HG03039 (cell line): Measurements from ENCODE around the gene EMC1.
"Not testable (repeated sequence)": the region's sequence is repeated elsewhere in the genome, so short reads cannot be mapped to it uniquely, and the experiment has no call there.

Experiments used
- ATAC-seq: cut with Tn5 transposase; IDR thresholded peaks from one replicate; pipeline ENCODE4 v1.9.1; 2021; ENCODE audit warnings: mild to moderate bottlenecking, moderate library complexity; ENCODE audit not compliant: unreplicated experiment

EMC1 gene

GRCh38 chr1:19251305-19252196 is at the start of gene EMC1, which contains the start of gene MRTO4:
EMC1 (minus strand) TSS chr1:19251524; CDS start chr1:19251509, 15 bp downstream.
MRTO4 (plus strand) TSS chr1:19251805; CDS start chr1:19251836, 31 bp downstream.
- peak; percentile 78 for ATAC-seq

DNA sequence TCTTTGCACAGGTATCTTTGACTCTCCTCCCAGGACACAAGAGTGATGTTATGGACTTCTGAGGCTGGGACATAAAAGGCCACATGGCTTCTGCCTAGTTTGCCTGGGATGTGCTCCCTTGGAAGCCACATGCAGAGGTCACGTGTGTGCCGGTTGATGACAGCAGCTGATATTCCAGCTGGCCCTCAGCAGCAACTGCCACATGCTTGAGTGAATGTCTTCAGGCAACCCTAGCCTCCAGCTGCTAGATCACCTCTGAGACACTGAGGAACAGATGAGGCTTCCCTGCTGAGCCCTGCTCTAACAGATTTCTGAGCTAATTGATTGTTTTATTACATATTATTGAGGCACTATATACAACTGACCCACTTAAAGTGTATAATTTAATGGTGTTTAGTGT is 48.9 kb upstream of the EMC1 start:
- ATAC-seq, result no peak

- no peak for ATAC-seq
These were observed 43.3 kb upstream of the EMC1 start for GRCh38 chr1:19294638-19295037.

DNA sequence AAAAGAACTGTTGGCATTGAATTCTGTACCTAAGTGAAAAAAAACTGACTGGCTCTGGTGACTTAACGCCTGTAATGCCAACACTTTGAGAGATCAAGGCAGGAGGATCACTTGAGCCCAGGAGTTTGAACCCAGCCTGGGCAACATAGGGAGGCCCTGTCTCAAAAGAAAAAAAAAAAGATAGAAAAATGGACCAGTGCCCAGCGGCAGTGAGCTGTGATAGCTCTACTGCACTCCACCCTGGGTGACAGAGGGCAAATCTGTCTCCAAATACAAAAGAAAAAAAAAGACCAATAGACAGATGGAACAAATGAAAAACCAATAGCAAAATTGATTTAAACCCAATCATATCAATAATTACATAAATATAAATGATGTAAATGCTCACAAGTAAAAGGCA is 37.9 kb upstream of the EMC1 start:
- no peak for ATAC-seq

GRCh38 chr1:19288324-19289241 is 37.3 kb upstream of the EMC1 start, which contains the start of gene AKR7A3:
AKR7A3 (minus strand) TSS chr1:19288770; CDS start chr1:19288709, 61 bp downstream.
- not testable (repeated sequence) for ATAC-seq

GRCh38 chr1:19287436-19288185 is 36.3 kb upstream of the EMC1 start:
- ATAC-seq, result no peak

GRCh38 chr1:19285807-19286206 is 34.5 kb upstream of the EMC1 start:
- not testable (repeated sequence) for ATAC-seq

DNA sequence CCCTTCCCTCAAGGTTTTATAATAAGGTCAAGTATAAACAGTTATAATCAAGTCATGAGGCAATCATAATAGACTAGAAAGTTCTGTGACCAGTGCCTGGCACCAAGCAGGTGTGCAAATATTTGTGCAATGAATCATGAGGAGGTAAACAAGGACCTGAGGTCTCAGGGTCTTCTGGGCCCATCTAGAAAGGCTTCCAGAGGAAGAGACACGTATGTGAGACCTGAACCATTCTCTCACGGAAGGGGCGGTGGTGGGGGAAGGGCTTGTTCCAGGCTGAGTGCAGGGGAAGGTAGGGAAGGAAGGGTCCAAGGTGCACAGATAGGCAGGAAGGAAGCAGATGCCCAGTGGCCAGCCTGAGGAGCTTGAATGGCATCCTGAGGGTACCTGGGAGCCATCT is 34.0 kb upstream of the EMC1 start:
- not testable (repeated sequence) for ATAC-seq

- no peak for ATAC-seq
These were observed 33.6 kb upstream of the EMC1 start for GRCh38 chr1:19284881-19285280.

- ATAC-seq, result no peak
These were observed 32.6 kb upstream of the EMC1 start for GRCh38 chr1:19283891-19284290.

DNA sequence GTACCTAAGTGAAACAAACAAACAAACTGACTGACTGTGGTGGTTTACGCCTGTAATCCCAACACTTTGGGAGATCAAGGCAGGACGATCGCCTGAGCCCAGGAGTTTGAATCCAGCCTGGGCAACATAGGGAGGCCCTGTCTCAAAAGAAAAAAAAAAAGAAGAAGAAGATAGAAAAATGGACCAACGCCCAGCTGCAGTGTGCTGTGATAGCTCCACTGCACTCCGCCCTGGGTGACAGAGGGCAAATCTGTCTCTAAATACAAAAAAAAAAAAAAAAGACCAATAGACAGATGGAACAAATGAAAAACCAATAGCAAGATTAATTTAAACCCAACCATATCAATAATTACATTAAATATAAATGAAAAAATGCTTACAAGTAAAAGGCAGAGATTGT is 23.3 kb upstream of the EMC1 start:
- ATAC-seq, result no peak

GRCh38 chr1:19273844-19274531 is 22.7 kb upstream of the EMC1 start:
- ATAC-seq, result not testable (repeated sequence)

DNA sequence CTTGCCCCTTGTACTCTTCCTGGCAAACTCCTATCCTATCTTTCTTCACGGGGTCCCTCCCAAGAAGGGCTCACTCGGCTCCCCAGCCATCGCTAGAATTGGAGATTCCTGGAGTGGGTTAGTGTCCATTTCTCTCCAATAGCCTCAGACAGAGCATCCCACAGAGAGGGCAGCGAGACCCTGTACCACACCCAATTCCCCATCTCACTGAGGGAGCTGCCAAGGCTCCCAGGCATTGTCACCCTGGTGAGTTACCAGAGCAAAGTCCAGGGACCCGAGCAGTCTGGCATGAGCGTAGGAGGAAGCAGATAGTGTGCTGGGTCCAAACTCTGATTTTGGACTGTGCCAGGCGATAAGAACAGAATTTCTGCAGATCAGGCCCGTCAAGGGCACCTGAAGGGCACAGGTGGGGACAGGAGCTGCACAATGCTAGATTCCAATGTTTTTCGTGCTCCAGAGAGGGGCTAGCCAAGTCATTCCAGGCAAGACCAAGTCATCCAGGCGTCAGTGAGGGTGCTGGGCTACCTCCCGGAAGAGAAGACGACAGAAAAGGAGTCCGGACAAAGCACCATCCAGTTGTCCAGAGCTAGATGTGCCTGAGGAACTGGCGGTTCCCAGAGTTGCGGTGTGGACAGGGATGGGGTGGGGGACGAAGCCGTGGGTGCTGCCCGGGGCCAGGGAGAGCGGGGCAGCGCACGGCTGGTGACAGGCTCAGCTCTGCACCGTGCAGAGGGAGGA is 22.0 kb upstream of the EMC1 start:
- ATAC-seq, result no peak

DNA sequence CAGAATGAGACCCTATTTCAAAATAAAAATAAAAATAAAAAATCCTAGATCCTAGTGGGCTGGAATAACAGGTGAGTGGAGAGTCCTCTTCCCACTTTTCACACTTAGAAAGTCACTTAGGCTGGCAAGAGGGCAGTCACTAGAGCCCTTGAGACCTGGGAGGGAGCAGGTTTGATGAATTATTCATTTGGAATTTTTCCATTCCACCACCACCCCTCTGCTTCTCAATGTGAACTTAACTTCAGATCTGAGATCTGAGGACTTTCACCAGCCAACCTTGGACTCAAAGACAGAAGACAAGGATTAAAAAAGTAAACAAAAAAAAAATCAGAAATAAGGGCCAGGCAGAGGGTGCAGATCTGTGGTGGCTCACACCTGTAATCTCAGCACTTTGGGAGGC is 20.7 kb upstream of the EMC1 start:
- ATAC-seq, result no peak

- not testable (repeated sequence) for ATAC-seq
These were observed 19.0 kb upstream of the EMC1 start for GRCh38 chr1:19270343-19270730.

GRCh38 chr1:19269427-19270342 is 18.4 kb upstream of the EMC1 start:
- ATAC-seq, result not testable (repeated sequence)

- no peak for ATAC-seq
These were observed 17.1 kb upstream of the EMC1 start for GRCh38 chr1:19268445-19268844.

GRCh38 chr1:19262744-19263143 is 11.4 kb upstream of the EMC1 start:
- ATAC-seq, result no peak
